AG09319 (cell line): ENCODE results near the gene ARHGAP32.

Source experiments
- DNase-seq: peaks from one replicate; pipeline ENCODE4 v3.0.0-alpha.2; 2010; ENCODE audit warnings: low read depth; ENCODE audit errors: extremely low read depth
- CTCF ChIP-seq: IDR thresholded peaks from 2 replicates; pipeline ENCODE4 v1.5.1; 2011; ENCODE audit warnings: low read depth, mild to moderate bottlenecking, inconsistent platforms, low read length, moderate library complexity

Gene ARHGAP32

GRCh38 chr11:128931668-128932067 is 260.5 kb downstream of the ARHGAP32 start:
- DNase-seq = no peak
- no peak for TF ChIP-seq CTCF

GRCh38 chr11:128931066-128931465 is 261.1 kb downstream of the ARHGAP32 start:
- no peak for TF ChIP-seq CTCF
- no peak for DNase-seq

- no peak for TF ChIP-seq CTCF
- no peak for DNase-seq
Measured at GRCh38 chr11:128929991-128930390, 262.1 kb downstream of the ARHGAP32 start.

GRCh38 chr11:128929468-128929867 is 262.7 kb downstream of the ARHGAP32 start:
- TF ChIP-seq CTCF = no peak
- DNase-seq = no peak

GRCh38 chr11:128928400-128928799 is 263.7 kb downstream of the ARHGAP32 start:
- DNase-seq = no peak
- no peak for TF ChIP-seq CTCF

- DNase-seq = no peak
- TF ChIP-seq CTCF = no peak
Measured at GRCh38 chr11:128927683-128928336, 264.3 kb downstream of the ARHGAP32 start.

- DNase-seq = no peak
- no peak for TF ChIP-seq CTCF
Measured at GRCh38 chr11:128927108-128927461, 265.0 kb downstream of the ARHGAP32 start.
